Measurements from ENCODE around the gene MAGI2. TPM values are rescaled to one million over a fixed set of nuclear protein-coding genes. Genes with fewer than 3 reads are reported as not detected.

The MAGI2 gene
- total and polyA plus RNA-seq, 2 of the 13 experiments (the other 11 are each of a cell fraction or from before 2014, with no cell fraction given): 1.5 to 3.8 TPM

- peaks cover 5% of the 10 kb centered on the region; the same call in 1 of the 2 replicates for H3K4me1 ChIP-seq (ENCODE audit: insufficient read depth, low read length)
- no peak overlapping the region for H3K4me3 ChIP-seq (replicated peaks in 1 of 3; ENCODE audit: insufficient read depth in 1 of 3, low read depth in 2 of 3, low read length in 3 of 3)
- no peaks in the 10 kb centered on the region for H3K9me3 ChIP-seq (ENCODE audit: low read length)
- H3K36me3 ChIP-seq (replicated peaks in 1 of 2; ENCODE audit: control insufficient read depth in 1 of 2, insufficient read depth in 2 of 2, low read length in 2 of 2): no peaks in the 10 kb centered on the region
- intact Hi-C loops (cut with micrococcal nuclease; ENCODE audit: unreplicated experiment): loop anchor here (5.0 to 10.0 kb wide), 2 partner anchors 82 to 900 kb away; no protein-coding TSS in a partner anchor
- H3K4me2 ChIP-seq (ENCODE audit: low read depth, low read length): no peak overlapping the region
- in situ Hi-C loops (cut with HindIII; ENCODE audit: extremely low pct_ligation_motif_present, low pct_unique_long_range_greater_than_20kb): no loop called here
- DNase-seq (ENCODE audit: low spot score) (no peak), ATAC-seq (no peak), FAIRE-seq (no peak)
- H2AFZ ChIP-seq (ENCODE audit: low read length): no peak overlapping the region
- H3K79me2 ChIP-seq (ENCODE audit: insufficient read depth, low read length): no peaks in the 10 kb centered on the region
- H3K9ac ChIP-seq (ENCODE audit: insufficient read depth, low read depth, low read length): no peak overlapping the region
- TF ChIP-seq ZNF740 (CRISPR knock-in tag; IDR thresholded peaks at IDR 0.05): no peak
- TF ChIP-seq ZNF501 (CRISPR knock-in tag; IDR thresholded peaks at IDR 0.05): no peak
- no peak for TF ChIP-seq SMAD1 (CRISPR knock-in tag; IDR thresholded peaks at IDR 0.05; ENCODE audit: borderline replicate concordance, low read depth)
- TF ChIP-seq ZNF563 (CRISPR knock-in tag; IDR thresholded peaks at IDR 0.05): no peak
- TF ChIP-seq ZNF530 (CRISPR knock-in tag; IDR thresholded peaks at IDR 0.05; ENCODE audit: low read depth): no peak
- no peak for TF ChIP-seq NFAT5 (CRISPR knock-in tag; IDR thresholded peaks at IDR 0.05)
- TF ChIP-seq CENPBD1 (CRISPR knock-in tag; IDR thresholded peaks at IDR 0.05; ENCODE audit: borderline replicate concordance, low read depth): no peak
- no peak for TF ChIP-seq ZMYM4 (CRISPR knock-in tag; IDR thresholded peaks at IDR 0.05)
- no peak for TF ChIP-seq ZNF335 (CRISPR knock-in tag; IDR thresholded peaks at IDR 0.05)
- TF ChIP-seq ZFP91 (CRISPR knock-in tag; IDR thresholded peaks at IDR 0.05; ENCODE audit: borderline replicate concordance): no peak
- TF ChIP-seq ZNF30 (CRISPR knock-in tag; IDR thresholded peaks at IDR 0.05): no peak
- TF ChIP-seq ZFP41 (CRISPR knock-in tag; IDR thresholded peaks at IDR 0.05; ENCODE audit: borderline replicate concordance): no peak
- no peak for TF ChIP-seq ZNF800 (CRISPR knock-in tag; IDR thresholded peaks at IDR 0.05)
- H4K20me1 ChIP-seq (ENCODE audit: insufficient read depth, low read length): no peaks in the 10 kb centered on the region
- no TSS peak for BruUV-seq (replicated peaks)
- H3K27ac ChIP-seq (ENCODE audit: extremely low read length, insufficient read depth, low read length): no peak overlapping the region
- POLR2A ChIA-PET: no interaction called here
- WGBS (ENCODE audit: low lambda C conversion rate): 45% methylated on average over 2 of the region's 2 CpGs
- H3K27me3 ChIP-seq (ENCODE audit: control insufficient read depth in 1 of 2, insufficient read depth in 2 of 2, low read length in 2 of 2): peaks cover 0 to under 1% of the 10 kb centered on the region in 2 experiments; a peak in 1 of 5 replicates
- CTCF ChIA-PET (ENCODE audit: low intra/inter-chr PET ratio, low total read pairs): no interaction called here
These were observed 1428.9 kb downstream of the MAGI2 start for GRCh38 chr7:78024591-78024990.
